K562 (cell line): Measurements from ENCODE around the gene RTBDN. TPM values are rescaled to one million over a fixed set of nuclear protein-coding genes. Genes with fewer than 3 reads are reported as not detected.
A peak's percentile ranks its signal among the peaks of the same experiment; 100 is the strongest.

ENCODE experiments used
- ADNP ChIP-seq: fragments of 200-800 bp; sonication (Bioruptor generic); IDR thresholded peaks from 2 replicates; pipeline ENCODE4 v1.6.1; 2016; ENCODE audit warnings: missing genetic modification characterization, missing compliant biosample characterization
- CC2D1A ChIP-seq: fragments of 450-650 bp; IDR thresholded peaks from 2 replicates; pipeline ENCODE4 v1.6.1; 2017; ENCODE audit warnings: mild to moderate bottlenecking
- CHD2 ChIP-seq: IDR thresholded peaks from 2 replicates; pipeline ENCODE4 v1.6.1; 2011; ENCODE audit warnings: low read depth, low read length
- DMBX1 ChIP-seq: fragments of 250-450 bp; sonication (Bioruptor Pico); IDR thresholded peaks from 2 replicates; pipeline ENCODE4 v1.8.0; 2022; ENCODE audit warnings: inconsistent platforms, mild to moderate bottlenecking, moderate library complexity, borderline replicate concordance
- ETS2 ChIP-seq: IDR thresholded peaks from 2 replicates; pipeline ENCODE4 v1.6.1; 2016; ENCODE audit warnings: borderline replicate concordance, missing genetic modification characterization, mild to moderate bottlenecking, moderate library complexity, missing compliant biosample characterization; ENCODE audit not compliant: poor library complexity, severe bottlenecking
- HDAC2 ChIP-seq: fragments of 450-650 bp; IDR thresholded peaks from 2 replicates; pipeline ENCODE4 v1.6.1; 2016; ENCODE audit warnings: mild to moderate bottlenecking
- HLTF ChIP-seq: fragments of 450-650 bp; IDR thresholded peaks from 2 replicates; pipeline ENCODE4 v1.6.1; 2016
- KLF13 ChIP-seq: fragments of 450-650 bp; IDR thresholded peaks from 2 replicates; pipeline ENCODE4 v1.6.1; 2016; ENCODE audit warnings: missing genetic modification characterization, low read depth, mild to moderate bottlenecking, missing compliant biosample characterization, moderate library complexity, borderline replicate concordance
- KLF6 ChIP-seq: fragments of 250-450 bp; sonication (Bioruptor Pico); IDR thresholded peaks from 2 replicates; pipeline ENCODE4 v1.4.0; 2020; ENCODE audit warnings: mild to moderate bottlenecking, moderate library complexity, borderline replicate concordance
- PHF20 ChIP-seq: fragments of 450-650 bp; IDR thresholded peaks from 2 replicates; pipeline ENCODE4 v1.6.1; 2018; ENCODE audit not compliant: partially characterized antibody
- RBM25 ChIP-seq: fragments of 200-400 bp; formaldehyde crosslinking; IDR thresholded peaks from 2 replicates; pipeline ENCODE4 v1.6.1; 2018; ENCODE audit warnings: low read length, low read depth, moderate library complexity; ENCODE audit not compliant: severe bottlenecking
- RFX5 ChIP-seq: IDR thresholded peaks from 2 replicates; pipeline ENCODE4 v1.6.1; 2011; ENCODE audit warnings: low read depth, mild to moderate bottlenecking, improper control_type of control experiment, low read length
- SRSF9 ChIP-seq: fragments of 200-400 bp; formaldehyde crosslinking; IDR thresholded peaks from 2 replicates; pipeline ENCODE4 v1.6.1; 2017; ENCODE audit warnings: low read depth, low read length, borderline replicate concordance
- TAF1 ChIP-seq: IDR thresholded peaks from 2 replicates; pipeline ENCODE4 v1.6.1; 2011; ENCODE audit warnings: mild to moderate bottlenecking, low read length, moderate library complexity; ENCODE audit not compliant: insufficient read depth, control insufficient read depth, severe bottlenecking; ENCODE audit errors: extremely low read depth
- YBX1 ChIP-seq: fragments of 450-650 bp; IDR thresholded peaks from 2 replicates; pipeline ENCODE4 v1.7.1; 2016; ENCODE audit warnings: mild to moderate bottlenecking
- ZC3H4 ChIP-seq: sonication (generic); formaldehyde crosslinking; IDR thresholded peaks from 2 replicates; pipeline ENCODE4 v1.9.0; 2021; ENCODE audit warnings: missing genetic modification reagents, borderline replicate concordance
- ZNF146 ChIP-seq: IDR thresholded peaks from one replicate; pipeline ENCODE4 v1.6.1; 2018; ENCODE audit warnings: missing compliant biosample characterization; ENCODE audit not compliant: unreplicated experiment
- ZNF282 ChIP-seq: sonication (generic); formaldehyde crosslinking; IDR thresholded peaks from 2 replicates; pipeline ENCODE4 v1.8.1; 2023; ENCODE audit warnings: missing genetic modification reagents
- ZNF583 ChIP-seq: fragments of 250-450 bp; sonication (Bioruptor Pico); IDR thresholded peaks from 2 replicates; pipeline ENCODE4 v1.4.0; 2020
- polyA plus RNA-seq, 8 experiments: library from polyadenylated mRNA; depleted of rRNA in 4 of 8; stranded (reverse) in 5 of 8; unstranded in 3 of 8; fragments of >200 nt; fragmentation: Nextera tagmentation in 2 of 8; fragmentation: Illumina TruSeq in 1 of 8; extraction: Ambion mirVana in 2 of 8; extraction: Trizol in 1 of 8; gene quantifications; 2 replicates each; pipeline versions ENCODE4 v1.2.1 to v1.2.3, GENCODE V29; 2011 to 2014; ENCODE audit warnings: inconsistent platforms in 1 of 8, missing spikeins in 1 of 8
- total RNA-seq, 7 experiments: library from RNA; depleted of rRNA in 6 of 7; stranded (reverse); fragments of >200 nt in 6 of 7; fragmentation: Illumina TruSeq in 2 of 7; extraction: Trizol in 2 of 7; gene quantifications; 2 replicates each; pipeline versions ENCODE4 v1.2.1 to v1.2.3, GENCODE V29; 2011 to 2021; ENCODE audit warnings: low replicate concordance in 1 of 7
- TF ChIP-seq, protein P1 (sequence below): sonication (generic); formaldehyde crosslinking; IDR thresholded peaks from 2 replicates; pipeline ENCODE4 v1.8.1; 2023; ENCODE audit warnings: mild to moderate bottlenecking, missing genetic modification reagents, moderate library complexity
- TF ChIP-seq, protein P2 (sequence below): fragments of 450-650 bp; formaldehyde crosslinking; IDR thresholded peaks from 2 replicates; pipeline ENCODE4 v1.4.0; 2022; ENCODE audit warnings: mild to moderate bottlenecking, moderate library complexity
- TF ChIP-seq, protein P3 (sequence below): fragments of 250-450 bp; sonication (Bioruptor Pico); IDR thresholded peaks from 2 replicates; pipeline ENCODE4 v1.8.0; 2021; ENCODE audit warnings: borderline replicate concordance, mild to moderate bottlenecking, moderate library complexity; ENCODE audit not compliant: poor library complexity, severe bottlenecking
- TF ChIP-seq, protein P4 (sequence below): fragments of 250-450 bp; sonication (Bioruptor Pico); IDR thresholded peaks from 2 replicates; pipeline ENCODE4 v1.5.0; 2020; ENCODE audit warnings: mild to moderate bottlenecking

RTBDN gene
- total and polyA plus RNA-seq, 9 of the 15 experiments (the other 6 are each of a cell fraction or from before 2014, with no cell fraction given), result 0.20 to 2.3 (median 0.72) TPM; not detected in 1

DNA sequence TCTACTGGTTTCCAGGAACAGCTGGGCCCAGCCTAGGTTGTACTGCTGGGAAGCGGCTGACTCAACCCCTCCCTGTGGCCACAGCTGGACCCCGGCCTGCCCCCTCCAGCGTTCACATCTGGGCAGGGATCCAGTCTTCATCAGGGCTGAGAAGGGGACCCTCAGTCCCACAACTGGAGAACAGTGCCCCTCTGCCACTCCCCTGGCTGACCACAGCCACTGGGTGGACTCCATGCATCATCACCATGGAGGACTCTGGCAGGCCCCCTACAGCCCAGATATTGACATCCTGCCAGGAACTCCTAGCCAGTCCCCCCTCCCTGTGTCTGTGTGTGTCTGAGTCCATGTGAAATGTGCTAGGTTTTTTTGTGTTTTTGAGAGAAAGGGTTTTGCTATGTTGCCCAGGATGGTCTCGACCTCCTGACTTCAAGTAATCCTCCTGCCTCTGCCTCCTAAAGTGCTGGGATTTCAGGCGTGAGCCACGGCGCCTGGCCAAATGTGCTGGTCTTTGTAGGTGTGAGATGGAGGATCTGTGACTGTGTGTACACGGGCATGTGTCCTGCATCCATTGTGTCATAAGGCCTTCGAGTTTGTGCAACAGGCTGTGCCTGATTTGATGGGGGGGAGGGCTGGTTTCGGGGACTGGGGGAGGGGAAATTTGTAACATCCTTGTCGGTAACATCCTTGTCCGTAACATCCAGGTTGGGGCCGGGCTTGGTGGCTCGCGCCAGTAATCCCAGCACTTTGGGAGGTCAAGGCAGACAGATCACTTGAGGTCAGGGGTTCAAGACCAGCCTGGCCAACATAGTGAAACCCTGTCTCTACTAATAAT lies 55.0 kb downstream of the RTBDN start (continued):
- TF ChIP-seq YBX1, result no peak
- TF ChIP-seq, protein P1, sequence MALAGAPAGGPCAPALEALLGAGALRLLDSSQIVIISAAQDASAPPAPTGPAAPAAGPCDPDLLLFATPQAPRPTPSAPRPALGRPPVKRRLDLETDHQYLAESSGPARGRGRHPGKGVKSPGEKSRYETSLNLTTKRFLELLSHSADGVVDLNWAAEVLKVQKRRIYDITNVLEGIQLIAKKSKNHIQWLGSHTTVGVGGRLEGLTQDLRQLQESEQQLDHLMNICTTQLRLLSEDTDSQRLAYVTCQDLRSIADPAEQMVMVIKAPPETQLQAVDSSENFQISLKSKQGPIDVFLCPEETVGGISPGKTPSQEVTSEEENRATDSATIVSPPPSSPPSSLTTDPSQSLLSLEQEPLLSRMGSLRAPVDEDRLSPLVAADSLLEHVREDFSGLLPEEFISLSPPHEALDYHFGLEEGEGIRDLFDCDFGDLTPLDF (CRISPR knock-in tag), result no peak
- TF ChIP-seq ZNF583 (CRISPR knock-in tag), result no peak
- TF ChIP-seq CHD2, result no peak
- no peak for TF ChIP-seq ZC3H4
- TF ChIP-seq, protein P2, sequence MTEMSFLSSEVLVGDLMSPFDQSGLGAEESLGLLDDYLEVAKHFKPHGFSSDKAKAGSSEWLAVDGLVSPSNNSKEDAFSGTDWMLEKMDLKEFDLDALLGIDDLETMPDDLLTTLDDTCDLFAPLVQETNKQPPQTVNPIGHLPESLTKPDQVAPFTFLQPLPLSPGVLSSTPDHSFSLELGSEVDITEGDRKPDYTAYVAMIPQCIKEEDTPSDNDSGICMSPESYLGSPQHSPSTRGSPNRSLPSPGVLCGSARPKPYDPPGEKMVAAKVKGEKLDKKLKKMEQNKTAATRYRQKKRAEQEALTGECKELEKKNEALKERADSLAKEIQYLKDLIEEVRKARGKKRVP, result 0 out of 2 replicates have a peak, but pooled peaks have one; percentile 46
- no peak for TF ChIP-seq ETS2 (tag)
- no peak for TF ChIP-seq ADNP (tag)
- TF ChIP-seq KLF6 (CRISPR knock-in tag), result 0 out of 2 replicates have a peak, but pooled peaks have one; percentile 22
- no peak for TF ChIP-seq HLTF
- no peak for TF ChIP-seq TAF1
- no peak for TF ChIP-seq CC2D1A
- TF ChIP-seq, protein P3, sequence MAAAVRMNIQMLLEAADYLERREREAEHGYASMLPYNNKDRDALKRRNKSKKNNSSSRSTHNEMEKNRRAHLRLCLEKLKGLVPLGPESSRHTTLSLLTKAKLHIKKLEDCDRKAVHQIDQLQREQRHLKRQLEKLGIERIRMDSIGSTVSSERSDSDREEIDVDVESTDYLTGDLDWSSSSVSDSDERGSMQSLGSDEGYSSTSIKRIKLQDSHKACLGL (CRISPR knock-in tag), result no peak
- no peak for TF ChIP-seq KLF13
- no peak for TF ChIP-seq RFX5
- peak; percentile 25; the same call in 1 of the 2 replicates for TF ChIP-seq DMBX1
- no peak for TF ChIP-seq HDAC2
- no peak for TF ChIP-seq ZNF282 (CRISPR knock-in tag)
- TF ChIP-seq ZNF146 (CRISPR knock-in tag), result no peak
- no peak for TF ChIP-seq SRSF9
- TF ChIP-seq RBM25, result no peak
- no peak for TF ChIP-seq PHF20
- TF ChIP-seq, protein P4, sequence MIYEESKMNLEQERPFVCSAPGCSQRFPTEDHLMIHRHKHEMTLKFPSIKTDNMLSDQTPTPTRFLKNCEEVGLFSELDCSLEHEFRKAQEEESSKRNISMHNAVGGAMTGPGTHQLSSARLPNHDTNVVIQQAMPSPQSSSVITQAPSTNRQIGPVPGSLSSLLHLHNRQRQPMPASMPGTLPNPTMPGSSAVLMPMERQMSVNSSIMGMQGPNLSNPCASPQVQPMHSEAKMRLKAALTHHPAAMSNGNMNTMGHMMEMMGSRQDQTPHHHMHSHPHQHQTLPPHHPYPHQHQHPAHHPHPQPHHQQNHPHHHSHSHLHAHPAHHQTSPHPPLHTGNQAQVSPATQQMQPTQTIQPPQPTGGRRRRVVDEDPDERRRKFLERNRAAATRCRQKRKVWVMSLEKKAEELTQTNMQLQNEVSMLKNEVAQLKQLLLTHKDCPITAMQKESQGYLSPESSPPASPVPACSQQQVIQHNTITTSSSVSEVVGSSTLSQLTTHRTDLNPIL (CRISPR knock-in tag), result no peak
